ENCODE results near the gene KRTAP17-1.

DNA sequence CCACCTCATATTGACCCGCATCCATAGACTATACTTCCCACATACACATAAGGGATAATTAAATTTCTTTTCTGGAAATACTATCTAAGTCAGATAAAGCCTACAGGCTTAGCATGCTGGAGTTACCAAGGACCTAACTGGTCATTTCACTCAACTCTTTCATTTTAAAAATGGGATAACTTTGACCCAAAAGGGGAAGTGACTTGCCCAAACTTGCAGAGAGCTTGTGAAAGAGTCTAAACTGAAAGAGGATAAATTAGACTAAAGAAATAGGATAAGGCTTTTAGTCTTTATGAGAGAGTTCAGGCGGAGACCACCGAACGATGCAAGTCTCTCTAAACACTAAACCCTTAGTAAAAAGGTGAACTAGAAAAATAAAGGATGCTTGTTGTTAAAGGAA is 39.0 kb upstream of the KRTAP17-1 start:
- TF ChIP-seq POLR2A (IDR thresholded peaks at IDR 0.05) (no peak), EP300 (IDR thresholded peaks at IDR 0.05) (no peak)
- TF ChIP-seq, protein P1, sequence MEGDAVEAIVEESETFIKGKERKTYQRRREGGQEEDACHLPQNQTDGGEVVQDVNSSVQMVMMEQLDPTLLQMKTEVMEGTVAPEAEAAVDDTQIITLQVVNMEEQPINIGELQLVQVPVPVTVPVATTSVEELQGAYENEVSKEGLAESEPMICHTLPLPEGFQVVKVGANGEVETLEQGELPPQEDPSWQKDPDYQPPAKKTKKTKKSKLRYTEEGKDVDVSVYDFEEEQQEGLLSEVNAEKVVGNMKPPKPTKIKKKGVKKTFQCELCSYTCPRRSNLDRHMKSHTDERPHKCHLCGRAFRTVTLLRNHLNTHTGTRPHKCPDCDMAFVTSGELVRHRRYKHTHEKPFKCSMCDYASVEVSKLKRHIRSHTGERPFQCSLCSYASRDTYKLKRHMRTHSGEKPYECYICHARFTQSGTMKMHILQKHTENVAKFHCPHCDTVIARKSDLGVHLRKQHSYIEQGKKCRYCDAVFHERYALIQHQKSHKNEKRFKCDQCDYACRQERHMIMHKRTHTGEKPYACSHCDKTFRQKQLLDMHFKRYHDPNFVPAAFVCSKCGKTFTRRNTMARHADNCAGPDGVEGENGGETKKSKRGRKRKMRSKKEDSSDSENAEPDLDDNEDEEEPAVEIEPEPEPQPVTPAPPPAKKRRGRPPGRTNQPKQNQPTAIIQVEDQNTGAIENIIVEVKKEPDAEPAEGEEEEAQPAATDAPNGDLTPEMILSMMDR (IDR thresholded peaks at IDR 0.05): no peak

Data from tibial nerve (tissue), 4 donors.